Neutrophil (primary cell): ENCODE data around the gene SCGN.

Source experiments
- H3K27ac ChIP-seq: fragments of 200-600 bp; sonication (generic); 2 replicates; pipeline ENCODE4 v1.5.1; 2016; ENCODE audit warnings: mild to moderate bottlenecking, moderate library complexity
- H3K27me3 ChIP-seq: fragments of 200-600 bp; sonication (generic); 2 replicates; pipeline ENCODE4 v1.6.0; 2016; ENCODE audit warnings: mild to moderate bottlenecking
- H3K36me3 ChIP-seq: fragments of 200-600 bp; sonication (generic); 2 replicates; pipeline ENCODE4 v1.5.1; 2017
- H3K4me1 ChIP-seq, 2 experiments: fragments of 200-600 bp in 1 of 2; sonication (generic) in 1 of 2; 1 replicate in 1 of 2; 2 replicates in 1 of 2; pipeline versions ENCODE4 v1.5.1 to v1.6.1; 2013 to 2016; ENCODE audit warnings: low read depth in 1 of 2, low read length in 1 of 2, mild to moderate bottlenecking in 1 of 2, moderate library complexity in 1 of 2; ENCODE audit not compliant: control insufficient read depth in 1 of 2, insufficient read depth in 1 of 2
- H3K4me3 ChIP-seq, 2 experiments: fragments of 200-600 bp in 1 of 2; sonication (generic) in 1 of 2; 1 replicate in 1 of 2; 2 replicates in 1 of 2; pipeline ENCODE4 v1.5.1; 2013 to 2016; ENCODE audit warnings: low read depth in 1 of 2, low read length in 1 of 2, mild to moderate bottlenecking in 1 of 2, moderate library complexity in 1 of 2
- H3K9me3 ChIP-seq: fragments of 200-600 bp; sonication (generic); 2 replicates; pipeline ENCODE4 v1.5.1; 2016
- TF ChIP-seq, protein P1 (sequence below): fragments of 200-600 bp; sonication (generic); IDR thresholded peaks from 2 replicates; pipeline ENCODE4 v1.5.1; 2016; ENCODE audit warnings: antibody characterized with exemption

Gene SCGN

DNA sequence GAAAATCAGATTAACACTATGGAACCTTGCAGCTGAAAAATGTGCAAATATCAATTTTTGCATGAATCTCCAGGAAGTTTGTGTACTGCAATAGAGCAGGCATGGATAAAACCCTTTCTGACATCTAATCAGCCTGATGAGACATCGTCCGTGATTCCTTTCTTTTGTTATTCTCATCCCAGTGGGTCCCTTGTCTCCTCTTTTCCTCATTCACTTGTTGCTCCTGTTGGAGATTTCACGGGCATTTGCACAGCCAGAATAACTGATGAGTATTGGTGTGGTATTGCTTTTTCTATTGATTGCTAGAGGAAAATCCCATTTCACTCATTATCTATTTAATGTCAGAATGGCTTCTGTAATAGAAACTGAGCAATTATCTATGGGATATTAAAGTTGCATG, 39.9 kb downstream of the SCGN start:
- Histone ChIP-seq H3K27me3 (peaks cover 4% of the 10 kb centered on the region), H3K36me3 (no peaks in the 10 kb centered on the region), H3K9me3 (no peaks in the 10 kb centered on the region), H3K4me3 (no peak overlapping the region), H3K27ac (no peak overlapping the region), H3K4me1 (no peaks in the 10 kb centered on the region)
- TF ChIP-seq, protein P1, sequence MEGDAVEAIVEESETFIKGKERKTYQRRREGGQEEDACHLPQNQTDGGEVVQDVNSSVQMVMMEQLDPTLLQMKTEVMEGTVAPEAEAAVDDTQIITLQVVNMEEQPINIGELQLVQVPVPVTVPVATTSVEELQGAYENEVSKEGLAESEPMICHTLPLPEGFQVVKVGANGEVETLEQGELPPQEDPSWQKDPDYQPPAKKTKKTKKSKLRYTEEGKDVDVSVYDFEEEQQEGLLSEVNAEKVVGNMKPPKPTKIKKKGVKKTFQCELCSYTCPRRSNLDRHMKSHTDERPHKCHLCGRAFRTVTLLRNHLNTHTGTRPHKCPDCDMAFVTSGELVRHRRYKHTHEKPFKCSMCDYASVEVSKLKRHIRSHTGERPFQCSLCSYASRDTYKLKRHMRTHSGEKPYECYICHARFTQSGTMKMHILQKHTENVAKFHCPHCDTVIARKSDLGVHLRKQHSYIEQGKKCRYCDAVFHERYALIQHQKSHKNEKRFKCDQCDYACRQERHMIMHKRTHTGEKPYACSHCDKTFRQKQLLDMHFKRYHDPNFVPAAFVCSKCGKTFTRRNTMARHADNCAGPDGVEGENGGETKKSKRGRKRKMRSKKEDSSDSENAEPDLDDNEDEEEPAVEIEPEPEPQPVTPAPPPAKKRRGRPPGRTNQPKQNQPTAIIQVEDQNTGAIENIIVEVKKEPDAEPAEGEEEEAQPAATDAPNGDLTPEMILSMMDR = no peak

DNA sequence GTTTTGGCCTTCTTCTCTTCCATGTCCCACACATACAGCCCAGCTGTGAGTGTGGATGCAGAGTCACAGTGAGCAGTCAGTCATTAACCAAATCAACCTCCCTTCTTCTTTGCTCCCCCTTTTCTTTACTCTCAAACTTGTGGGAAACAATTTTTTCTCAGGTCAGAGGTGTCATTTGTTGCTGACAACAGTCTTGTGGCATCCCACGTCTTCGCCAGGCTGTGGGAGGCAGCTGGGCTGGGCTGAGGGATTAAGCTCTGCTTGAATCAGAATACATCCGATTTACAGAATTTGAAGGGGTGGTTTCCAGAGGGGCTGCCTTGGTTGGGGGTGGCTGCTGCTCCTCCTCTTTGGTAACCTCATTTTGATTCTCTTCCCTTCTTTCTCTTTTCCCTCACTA, 40.5 kb downstream of the SCGN start:
- Histone ChIP-seq H3K27me3 (peaks cover 4% of the 10 kb centered on the region), H3K9me3 (no peaks in the 10 kb centered on the region), H3K4me3 (no peak overlapping the region), H3K4me1 (no peaks in the 10 kb centered on the region), H3K36me3 (no peaks in the 10 kb centered on the region), H3K27ac (no peak overlapping the region)
- TF ChIP-seq, protein P1 = no peak

DNA sequence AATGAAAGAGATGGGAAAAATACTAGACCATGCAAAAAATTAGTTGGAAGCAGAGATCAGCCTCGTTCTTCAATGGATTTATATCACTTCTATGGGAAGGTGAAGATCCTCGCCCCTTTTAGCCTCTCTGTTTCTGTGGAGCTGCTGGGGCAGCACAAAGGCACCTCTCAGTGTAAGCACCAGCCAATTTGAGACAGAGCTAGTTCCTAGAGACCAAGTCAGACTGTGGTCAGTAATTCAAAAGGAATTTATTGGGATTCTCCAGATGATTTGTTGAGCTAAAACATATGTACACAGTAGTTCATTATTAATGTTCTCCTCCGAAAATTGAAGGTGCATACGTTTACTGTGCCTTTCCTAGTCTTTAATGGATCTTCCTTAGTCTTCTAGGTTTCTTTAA, 42.4 kb downstream of the SCGN start:
- H3K36me3 ChIP-seq = no peaks in the 10 kb centered on the region

DNA sequence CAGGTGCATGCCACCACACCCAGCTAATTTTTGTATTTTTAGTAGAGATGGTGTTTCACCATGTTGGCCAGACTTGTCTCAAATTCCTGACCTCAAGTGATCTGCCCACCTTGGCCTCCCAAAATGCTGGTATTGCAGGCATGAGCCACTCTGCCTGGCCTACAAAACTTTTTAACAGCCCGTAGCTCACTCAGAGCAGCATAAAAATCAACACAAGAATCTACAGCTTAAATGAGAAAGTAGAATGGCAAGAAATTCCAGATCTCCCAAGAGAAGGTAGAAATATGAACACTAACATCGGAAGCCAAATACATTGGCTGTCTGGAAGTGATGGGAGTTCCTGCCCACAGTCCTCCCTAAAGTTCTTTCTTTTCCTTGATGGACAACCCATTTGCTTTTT, 43.7 kb downstream of the SCGN start:
- TF ChIP-seq, protein P1 = no peak
- Histone ChIP-seq H3K9me3 (no peaks in the 10 kb centered on the region), H3K36me3 (no peaks in the 10 kb centered on the region), H3K4me1 (no peaks in the 10 kb centered on the region), H3K4me3 (no peak overlapping the region), H3K27ac (no peak overlapping the region), H3K27me3 (peaks cover 4% of the 10 kb centered on the region)

More for the DNA sequence above, 42.4 kb downstream of the SCGN start:
- TF ChIP-seq, protein P1 = no peak
- Histone ChIP-seq H3K4me3 (no peak overlapping the region), H3K9me3 (no peaks in the 10 kb centered on the region), H3K27ac (no peak overlapping the region), H3K4me1 (no peaks in the 10 kb centered on the region), H3K27me3 (peaks cover 4% of the 10 kb centered on the region)

DNA sequence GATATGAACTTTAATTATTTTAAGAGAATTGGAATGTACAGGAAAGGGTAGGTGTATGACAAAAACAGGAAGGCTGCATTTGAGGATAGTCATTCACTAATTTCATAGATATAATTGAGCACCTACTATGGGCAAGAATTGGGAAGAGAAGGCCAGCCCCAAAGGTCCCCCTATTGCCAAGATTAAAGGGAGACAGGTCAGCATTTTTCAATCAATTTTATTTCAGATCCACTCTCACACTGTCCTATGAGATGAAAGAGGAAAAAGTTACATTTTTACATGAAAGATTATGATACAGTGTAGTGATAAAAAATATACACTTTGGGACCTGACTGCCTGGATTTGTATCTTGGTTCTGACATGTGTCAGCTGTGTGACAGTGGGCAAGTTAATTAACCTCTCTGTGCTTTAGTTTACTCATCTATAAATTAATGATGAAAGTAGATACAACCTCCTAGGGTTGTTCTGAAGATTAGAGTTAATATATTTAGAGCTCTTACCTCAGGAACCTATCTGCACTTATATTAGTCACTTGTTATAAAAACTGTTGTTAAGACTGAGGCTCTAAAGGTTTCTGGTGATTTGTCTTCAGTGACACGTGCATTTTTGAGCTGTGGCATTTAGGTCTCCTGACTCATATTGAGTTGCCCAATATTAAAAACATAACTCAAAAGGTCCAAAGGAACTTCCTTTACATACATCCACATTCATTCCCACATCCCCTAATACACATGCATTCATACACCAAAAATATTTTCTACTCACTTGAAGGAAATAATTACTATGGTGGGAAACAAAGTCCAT, 45.7 kb downstream of the SCGN start:
- Histone ChIP-seq H3K36me3 (no peaks in the 10 kb centered on the region), H3K4me3 (no peak overlapping the region), H3K27me3 (peaks cover 4% of the 10 kb centered on the region), H3K4me1 (no peaks in the 10 kb centered on the region), H3K27ac (no peak overlapping the region), H3K9me3 (no peaks in the 10 kb centered on the region)
- TF ChIP-seq, protein P1 = no peak
